HepG2 (cell line): Measurements from ENCODE around the gene TRMT2A. TPM values are rescaled to one million over a fixed set of nuclear protein-coding genes. Genes with fewer than 3 reads are reported as not detected.
A peak's percentile ranks its signal among the peaks of the same experiment; 100 is the strongest.

Experiments
- ATF7-NPFF ChIP-seq: sonication (generic); formaldehyde crosslinking; IDR thresholded peaks from 2 replicates; pipeline ENCODE4 v1.8.1; 2023; ENCODE audit warnings: mild to moderate bottlenecking, low read depth, missing genetic modification reagents, moderate library complexity
- ISX ChIP-seq: sonication (generic); formaldehyde crosslinking; conservative IDR thresholded peaks from 2 replicates; pipeline ENCODE4 v1.5.0; 2020; ENCODE audit warnings: missing genetic modification reagents
- KDM5A ChIP-seq: fragments of 200-600 bp; sonication (generic); IDR thresholded peaks from 2 replicates; pipeline ENCODE4 v1.7.0; 2018; ENCODE audit warnings: antibody characterized with exemption, mild to moderate bottlenecking, low read length, borderline replicate concordance
- KLF13 ChIP-seq: sonication (generic); formaldehyde crosslinking; IDR thresholded peaks from 2 replicates; pipeline ENCODE4 v1.4.0; 2020; ENCODE audit warnings: mild to moderate bottlenecking, missing genetic modification reagents
- LCORL ChIP-seq, 2 experiments: fragments of 450-650 bp in 1 of 2; sonication (generic) in 1 of 2; formaldehyde crosslinking in 1 of 2; IDR thresholded peaks; 2 replicates each; pipeline versions ENCODE4 v1.5.0 to v1.6.1; 2017 to 2020; ENCODE audit warnings: antibody characterized with exemption in 1 of 2, missing genetic modification reagents in 1 of 2
- PAX8 ChIP-seq: sonication (generic); formaldehyde crosslinking; IDR thresholded peaks from 2 replicates; pipeline ENCODE4 v1.8.0; 2022; ENCODE audit warnings: mild to moderate bottlenecking, missing genetic modification reagents, borderline replicate concordance
- PRPF4 ChIP-seq: fragments of 200-400 bp; formaldehyde crosslinking; IDR thresholded peaks from 2 replicates; pipeline ENCODE4 v1.6.1; 2016; ENCODE audit warnings: low read length, low read depth; ENCODE audit not compliant: poor library complexity, severe bottlenecking
- ZNF253 ChIP-seq: sonication (generic); formaldehyde crosslinking; IDR thresholded peaks from 2 replicates; pipeline ENCODE4 v1.8.0; 2022; ENCODE audit warnings: mild to moderate bottlenecking, missing genetic modification reagents, borderline replicate concordance
- ZNF432 ChIP-seq: sonication (generic); formaldehyde crosslinking; IDR thresholded peaks from 2 replicates; pipeline ENCODE4 v1.5.0; 2020; ENCODE audit warnings: missing genetic modification reagents, mild to moderate bottlenecking, borderline replicate concordance
- ZNF549 ChIP-seq: sonication (generic); formaldehyde crosslinking; IDR thresholded peaks from 2 replicates; pipeline ENCODE4 v1.5.0; 2020; ENCODE audit warnings: missing genetic modification reagents
- ZNF567 ChIP-seq: sonication (generic); formaldehyde crosslinking; IDR thresholded peaks from 2 replicates; pipeline ENCODE4 v1.8.1; 2023; ENCODE audit warnings: mild to moderate bottlenecking, missing genetic modification reagents, borderline replicate concordance
- ZXDC ChIP-seq: sonication (generic); formaldehyde crosslinking; IDR thresholded peaks from 2 replicates; pipeline ENCODE4 v1.5.0; 2020; ENCODE audit warnings: mild to moderate bottlenecking, missing genetic modification reagents
- polyA plus RNA-seq, 8 experiments: library from polyadenylated mRNA; depleted of rRNA in 3 of 8; stranded (reverse) in 7 of 8; unstranded in 1 of 8; fragments of >200 nt; fragmentation: Illumina TruSeq in 4 of 8; extraction: Trizol in 4 of 8; gene quantifications; 2 replicates each; pipeline versions ENCODE4 v1.2.1 to v1.2.3, GENCODE V29; 2011 to 2016; ENCODE audit warnings: low read depth in 4 of 8, missing spikeins in 1 of 8, mixed read lengths in 1 of 8; ENCODE audit not compliant: insufficient read depth in 1 of 8
- total RNA-seq, 5 experiments: library from RNA; depleted of rRNA; stranded (reverse); fragments of >200 nt; fragmentation: Illumina TruSeq; extraction: Trizol; gene quantifications; 2 replicates each; pipeline ENCODE4 v1.2.3, GENCODE V29; 2016; ENCODE audit warnings: low read depth in 1 of 5
- TF ChIP-seq, protein P1 (sequence below): sonication (generic); formaldehyde crosslinking; IDR thresholded peaks from 2 replicates; pipeline ENCODE4 v1.4.0; 2020; ENCODE audit warnings: low read depth, missing genetic modification reagents
- TF ChIP-seq, protein P2 (sequence below): sonication (generic); formaldehyde crosslinking; IDR thresholded peaks from 2 replicates; pipeline ENCODE4 v1.8.1; 2023; ENCODE audit warnings: mild to moderate bottlenecking, inconsistent platforms, moderate library complexity, missing genetic modification reagents, borderline replicate concordance

The TRMT2A gene
- total and polyA plus RNA-seq, 2 of the 13 experiments (the other 11 are each of a cell fraction or from before 2014, with no cell fraction given), result 24.0 to 30.3 TPM

DNA sequence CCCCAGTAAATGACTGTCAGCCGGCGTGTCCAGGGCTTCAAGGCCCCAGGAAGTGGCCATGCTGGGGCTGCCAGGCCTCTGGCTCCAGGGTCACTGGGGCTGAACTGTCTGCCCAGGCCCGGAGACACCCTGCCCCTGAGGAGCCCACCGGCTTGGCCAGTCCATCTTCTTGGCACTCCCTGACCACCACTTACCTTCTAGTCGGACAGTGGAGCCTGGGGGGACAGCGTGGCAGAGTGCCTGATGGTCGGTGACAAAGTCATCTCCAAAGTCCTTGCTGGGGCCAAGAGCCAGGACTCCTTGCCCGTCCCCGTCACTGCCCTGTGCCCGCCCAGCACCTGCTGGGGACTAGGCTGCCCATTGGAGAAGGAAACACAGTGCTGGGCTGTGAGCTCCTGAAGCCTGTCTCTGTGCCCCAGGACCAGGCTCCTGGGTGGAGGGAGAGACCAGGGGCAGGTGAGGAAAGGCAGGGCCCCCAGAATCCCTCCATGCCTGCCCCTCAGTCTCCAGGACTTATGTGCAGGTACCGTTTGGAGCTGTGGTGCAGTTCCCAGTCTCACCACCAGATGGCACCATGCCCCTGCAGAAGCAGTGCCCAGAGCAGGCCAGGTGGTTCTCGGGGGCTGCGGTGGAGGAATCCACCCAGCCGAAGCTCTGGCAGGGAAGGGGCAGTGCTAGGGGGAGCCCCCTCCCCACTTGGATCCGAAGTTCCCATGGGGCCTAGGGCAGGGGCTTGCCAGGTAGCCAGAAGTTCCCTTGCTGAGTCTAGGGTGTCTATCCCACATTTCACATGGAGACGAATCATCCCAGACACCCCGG lies 39.8 kb upstream of the TRMT2A start (continued):
- TF ChIP-seq KLF13 (CRISPR knock-in tag) (no peak), ZNF253 (CRISPR knock-in tag) (no peak), ISX (CRISPR knock-in tag) (no peak), KDM5A (no peak), LCORL (IDR thresholded peaks at IDR 0.05) (no peak), LCORL (CRISPR knock-in tag; IDR thresholded peaks at IDR 0.05) (no peak), ATF7-NPFF (CRISPR knock-in tag) (no peak), ZNF567 (CRISPR knock-in tag) (no peak), ZXDC (CRISPR knock-in tag) (no peak), PRPF4 (no peak), ZNF432 (CRISPR knock-in tag) (no peak), ZNF549 (CRISPR knock-in tag) (no peak), PAX8 (CRISPR knock-in tag) (no peak)
- TF ChIP-seq, protein P1, sequence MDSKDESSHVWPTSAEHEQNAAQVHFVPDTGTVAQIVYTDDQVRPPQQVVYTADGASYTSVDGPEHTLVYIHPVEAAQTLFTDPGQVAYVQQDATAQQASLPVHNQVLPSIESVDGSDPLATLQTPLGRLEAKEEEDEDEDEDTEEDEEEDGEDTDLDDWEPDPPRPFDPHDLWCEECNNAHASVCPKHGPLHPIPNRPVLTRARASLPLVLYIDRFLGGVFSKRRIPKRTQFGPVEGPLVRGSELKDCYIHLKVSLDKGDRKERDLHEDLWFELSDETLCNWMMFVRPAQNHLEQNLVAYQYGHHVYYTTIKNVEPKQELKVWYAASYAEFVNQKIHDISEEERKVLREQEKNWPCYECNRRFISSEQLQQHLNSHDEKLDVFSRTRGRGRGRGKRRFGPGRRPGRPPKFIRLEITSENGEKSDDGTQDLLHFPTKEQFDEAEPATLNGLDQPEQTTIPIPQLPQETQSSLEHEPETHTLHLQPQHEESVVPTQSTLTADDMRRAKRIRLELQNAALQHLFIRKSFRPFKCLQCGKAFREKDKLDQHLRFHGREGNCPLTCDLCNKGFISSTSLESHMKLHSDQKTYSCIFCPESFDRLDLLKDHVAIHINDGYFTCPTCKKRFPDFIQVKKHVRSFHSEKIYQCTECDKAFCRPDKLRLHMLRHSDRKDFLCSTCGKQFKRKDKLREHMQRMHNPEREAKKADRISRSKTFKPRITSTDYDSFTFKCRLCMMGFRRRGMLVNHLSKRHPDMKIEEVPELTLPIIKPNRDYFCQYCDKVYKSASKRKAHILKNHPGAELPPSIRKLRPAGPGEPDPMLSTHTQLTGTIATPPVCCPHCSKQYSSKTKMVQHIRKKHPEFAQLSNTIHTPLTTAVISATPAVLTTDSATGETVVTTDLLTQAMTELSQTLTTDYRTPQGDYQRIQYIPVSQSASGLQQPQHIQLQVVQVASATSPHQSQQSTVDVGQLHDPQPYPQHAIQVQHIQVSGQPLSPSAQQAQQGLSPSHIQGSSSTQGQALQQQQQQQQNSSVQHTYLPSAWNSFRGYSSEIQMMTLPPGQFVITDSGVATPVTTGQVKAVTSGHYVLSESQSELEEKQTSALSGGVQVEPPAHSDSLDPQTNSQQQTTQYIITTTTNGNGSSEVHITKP, result no peak
- TF ChIP-seq, protein P2, sequence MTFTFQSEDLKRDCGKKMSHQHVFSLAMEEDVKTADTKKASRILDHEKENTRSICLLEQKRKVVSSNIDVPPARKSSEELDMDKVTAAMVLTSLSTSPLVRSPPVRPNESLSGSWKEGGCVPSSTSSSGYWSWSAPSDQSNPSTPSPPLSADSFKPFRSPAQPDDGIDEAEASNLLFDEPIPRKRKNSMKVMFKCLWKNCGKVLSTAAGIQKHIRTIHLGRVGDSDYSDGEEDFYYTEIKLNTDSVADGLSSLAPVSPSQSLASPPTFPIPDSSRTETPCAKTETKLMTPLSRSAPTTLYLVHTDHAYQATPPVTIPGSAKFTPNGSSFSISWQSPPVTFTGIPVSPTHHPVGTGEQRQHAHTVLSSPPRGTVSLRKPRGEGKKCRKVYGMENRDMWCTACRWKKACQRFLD (CRISPR knock-in tag), result 0 out of 2 replicates have a peak, but pooled peaks have one; percentile 29
